HEK293 (cell line): ENCODE results near the gene CD46.

Experiments used
- GLI4 ChIP-seq: fragments of 450-650 bp; formaldehyde crosslinking; IDR thresholded peaks from 2 replicates; pipeline ENCODE4 v1.5.1; 2016; ENCODE audit warnings: missing biosample characterization, missing genetic modification characterization
- ZNF132 ChIP-seq: fragments of 450-650 bp; formaldehyde crosslinking; IDR thresholded peaks from 2 replicates; pipeline ENCODE4 v1.5.1; 2017; ENCODE audit warnings: missing biosample characterization, missing genetic modification characterization, borderline replicate concordance
- ZNF514 ChIP-seq: fragments of 450-650 bp; formaldehyde crosslinking; IDR thresholded peaks from 2 replicates; pipeline ENCODE4 v1.5.1; 2016; ENCODE audit warnings: missing biosample characterization, missing genetic modification characterization
- ZNF530 ChIP-seq: fragments of 450-650 bp; formaldehyde crosslinking; IDR thresholded peaks from 2 replicates; pipeline ENCODE4 v1.5.1; 2016; ENCODE audit warnings: low read depth, missing biosample characterization, missing genetic modification characterization
- ZNF596 ChIP-seq: fragments of 450-650 bp; IDR thresholded peaks from 2 replicates; pipeline ENCODE4 v1.5.0; 2018; ENCODE audit warnings: missing biosample characterization, mild to moderate bottlenecking, missing genetic modification characterization, moderate library complexity
- ZNF623 ChIP-seq: fragments of 450-650 bp; formaldehyde crosslinking; IDR thresholded peaks from 2 replicates; pipeline ENCODE4 v1.5.1; 2016; ENCODE audit warnings: missing biosample characterization, missing genetic modification characterization
- TF ChIP-seq, protein P1 (sequence below): fragments of 450-650 bp; formaldehyde crosslinking; IDR thresholded peaks from 2 replicates; pipeline ENCODE4 v1.5.1; 2016; ENCODE audit warnings: missing biosample characterization, missing genetic modification characterization
- TF ChIP-seq, protein P2 (sequence below): fragments of 450-650 bp; formaldehyde crosslinking; IDR thresholded peaks from 2 replicates; pipeline ENCODE4 v1.5.1; 2016; ENCODE audit warnings: missing biosample characterization, missing genetic modification characterization

DNA sequence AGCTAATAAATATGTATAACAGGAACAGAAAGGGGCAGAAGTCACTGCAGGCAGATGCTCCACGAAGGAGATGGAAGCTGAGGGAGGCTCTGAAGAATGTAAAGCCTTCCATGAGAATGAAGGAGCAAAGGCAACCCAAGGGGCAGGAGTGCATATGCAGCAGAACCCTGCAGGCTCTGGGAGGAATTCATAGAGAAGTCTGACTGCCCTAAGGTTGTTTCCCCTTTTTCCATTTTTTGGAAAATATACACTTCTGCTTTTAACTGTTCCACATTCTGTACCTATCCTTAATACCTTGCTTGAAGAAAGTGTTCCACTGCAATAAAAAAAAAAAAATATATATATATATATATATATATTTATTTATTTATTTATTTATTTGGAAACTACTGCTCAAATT lies 89.4 kb downstream of the CD46 start:
- TF ChIP-seq ZNF596 (tag by site-specific recombination) (no peak), ZNF514 (tag by site-specific recombination) (no peak), GLI4 (tag by site-specific recombination) (no peak), ZNF623 (tag by site-specific recombination) (no peak), ZNF132 (no peak), ZNF530 (tag by site-specific recombination) (no peak)
- TF ChIP-seq, protein P1, sequence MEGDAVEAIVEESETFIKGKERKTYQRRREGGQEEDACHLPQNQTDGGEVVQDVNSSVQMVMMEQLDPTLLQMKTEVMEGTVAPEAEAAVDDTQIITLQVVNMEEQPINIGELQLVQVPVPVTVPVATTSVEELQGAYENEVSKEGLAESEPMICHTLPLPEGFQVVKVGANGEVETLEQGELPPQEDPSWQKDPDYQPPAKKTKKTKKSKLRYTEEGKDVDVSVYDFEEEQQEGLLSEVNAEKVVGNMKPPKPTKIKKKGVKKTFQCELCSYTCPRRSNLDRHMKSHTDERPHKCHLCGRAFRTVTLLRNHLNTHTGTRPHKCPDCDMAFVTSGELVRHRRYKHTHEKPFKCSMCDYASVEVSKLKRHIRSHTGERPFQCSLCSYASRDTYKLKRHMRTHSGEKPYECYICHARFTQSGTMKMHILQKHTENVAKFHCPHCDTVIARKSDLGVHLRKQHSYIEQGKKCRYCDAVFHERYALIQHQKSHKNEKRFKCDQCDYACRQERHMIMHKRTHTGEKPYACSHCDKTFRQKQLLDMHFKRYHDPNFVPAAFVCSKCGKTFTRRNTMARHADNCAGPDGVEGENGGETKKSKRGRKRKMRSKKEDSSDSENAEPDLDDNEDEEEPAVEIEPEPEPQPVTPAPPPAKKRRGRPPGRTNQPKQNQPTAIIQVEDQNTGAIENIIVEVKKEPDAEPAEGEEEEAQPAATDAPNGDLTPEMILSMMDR = no peak
- TF ChIP-seq, protein P2, sequence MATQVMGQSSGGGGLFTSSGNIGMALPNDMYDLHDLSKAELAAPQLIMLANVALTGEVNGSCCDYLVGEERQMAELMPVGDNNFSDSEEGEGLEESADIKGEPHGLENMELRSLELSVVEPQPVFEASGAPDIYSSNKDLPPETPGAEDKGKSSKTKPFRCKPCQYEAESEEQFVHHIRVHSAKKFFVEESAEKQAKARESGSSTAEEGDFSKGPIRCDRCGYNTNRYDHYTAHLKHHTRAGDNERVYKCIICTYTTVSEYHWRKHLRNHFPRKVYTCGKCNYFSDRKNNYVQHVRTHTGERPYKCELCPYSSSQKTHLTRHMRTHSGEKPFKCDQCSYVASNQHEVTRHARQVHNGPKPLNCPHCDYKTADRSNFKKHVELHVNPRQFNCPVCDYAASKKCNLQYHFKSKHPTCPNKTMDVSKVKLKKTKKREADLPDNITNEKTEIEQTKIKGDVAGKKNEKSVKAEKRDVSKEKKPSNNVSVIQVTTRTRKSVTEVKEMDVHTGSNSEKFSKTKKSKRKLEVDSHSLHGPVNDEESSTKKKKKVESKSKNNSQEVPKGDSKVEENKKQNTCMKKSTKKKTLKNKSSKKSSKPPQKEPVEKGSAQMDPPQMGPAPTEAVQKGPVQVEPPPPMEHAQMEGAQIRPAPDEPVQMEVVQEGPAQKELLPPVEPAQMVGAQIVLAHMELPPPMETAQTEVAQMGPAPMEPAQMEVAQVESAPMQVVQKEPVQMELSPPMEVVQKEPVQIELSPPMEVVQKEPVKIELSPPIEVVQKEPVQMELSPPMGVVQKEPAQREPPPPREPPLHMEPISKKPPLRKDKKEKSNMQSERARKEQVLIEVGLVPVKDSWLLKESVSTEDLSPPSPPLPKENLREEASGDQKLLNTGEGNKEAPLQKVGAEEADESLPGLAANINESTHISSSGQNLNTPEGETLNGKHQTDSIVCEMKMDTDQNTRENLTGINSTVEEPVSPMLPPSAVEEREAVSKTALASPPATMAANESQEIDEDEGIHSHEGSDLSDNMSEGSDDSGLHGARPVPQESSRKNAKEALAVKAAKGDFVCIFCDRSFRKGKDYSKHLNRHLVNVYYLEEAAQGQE = no peak
